Mesenchymal stem cell (in vitro differentiated cells and primary cell): ENCODE measurements around the gene PTH2.
A peak's percentile ranks its signal among the peaks of the same experiment; 100 is the strongest.

ENCODE experiments used
- DNase-seq: peaks from one replicate; pipeline ENCODE4 v3.0.0-alpha.2; 2013
- H2AFZ ChIP-seq: one replicate; pipeline ENCODE4 v1.6.1; 2013; ENCODE audit warnings: low read depth, mild to moderate bottlenecking, control low read depth, inconsistent platforms, low read length, moderate library complexity
- H2AK5ac ChIP-seq: 2 replicates; pipeline ENCODE4 v1.6.1; 2013; ENCODE audit warnings: low read length, moderate library complexity, mild to moderate bottlenecking, inconsistent platforms; ENCODE audit not compliant: severe bottlenecking
- H2BK120ac ChIP-seq: one replicate; pipeline ENCODE4 v1.6.1; 2013; ENCODE audit warnings: low read depth, mild to moderate bottlenecking, inconsistent platforms, low read length, moderate library complexity
- H2BK12ac ChIP-seq, 2 experiments: one replicate each; pipeline ENCODE4 v1.6.1; 2013; ENCODE audit warnings: inconsistent platforms in 2 of 2, low read length in 2 of 2, mild to moderate bottlenecking in 2 of 2, moderate library complexity in 2 of 2, control low read depth in 1 of 2
- H2BK15ac ChIP-seq: one replicate; pipeline ENCODE4 v1.6.1; 2013; ENCODE audit warnings: mild to moderate bottlenecking, low read depth, inconsistent platforms; ENCODE audit not compliant: poor library complexity, severe bottlenecking
- H2BK5ac ChIP-seq: 2 replicates; pipeline ENCODE4 v1.6.1; 2013; ENCODE audit warnings: low read depth, mild to moderate bottlenecking, low read length, control low read depth, inconsistent platforms; ENCODE audit not compliant: poor library complexity, severe bottlenecking
- H3K14ac ChIP-seq, 2 experiments: one replicate each; pipeline ENCODE4 v1.6.1; 2013; ENCODE audit warnings: inconsistent platforms in 2 of 2, low read length in 2 of 2, control low read depth in 1 of 2, mild to moderate bottlenecking in 1 of 2, moderate library complexity in 1 of 2
- H3K18ac ChIP-seq, 2 experiments: one replicate each; pipeline ENCODE4 v1.6.1; 2013; ENCODE audit warnings: inconsistent platforms in 2 of 2, low read length in 2 of 2, control low read depth in 1 of 2, low read depth in 1 of 2, mild to moderate bottlenecking in 1 of 2
- H3K23ac ChIP-seq, 2 experiments: one replicate each; pipeline ENCODE4 v1.6.1; 2013; ENCODE audit warnings: inconsistent platforms in 2 of 2, low read length in 2 of 2, mild to moderate bottlenecking in 2 of 2, moderate library complexity in 2 of 2, control low read depth in 1 of 2
- H3K27ac ChIP-seq: 2 replicates; pipeline ENCODE4 v1.5.1; 2013; ENCODE audit warnings: mild to moderate bottlenecking, moderate library complexity, low read length, control low read depth, inconsistent platforms; ENCODE audit not compliant: poor library complexity, severe bottlenecking
- H3K27me3 ChIP-seq, 2 experiments: 2 replicates each; pipeline versions ENCODE4 v1.6.1 to v1.7.0; 2013; ENCODE audit warnings: low read length in 2 of 2, mild to moderate bottlenecking in 2 of 2, moderate library complexity in 2 of 2, control low read depth in 1 of 2, inconsistent platforms in 1 of 2; ENCODE audit not compliant: control insufficient read depth in 1 of 2, insufficient read depth in 1 of 2
- H3K36me3 ChIP-seq, 2 experiments: 2 replicates each; pipeline versions ENCODE4 v1.6.1 to v1.7.0; 2013; ENCODE audit warnings: low read length in 2 of 2, control low read depth in 1 of 2, inconsistent platforms in 1 of 2, low read depth in 1 of 2, mild to moderate bottlenecking in 1 of 2; ENCODE audit not compliant: insufficient read depth in 2 of 2, control insufficient read depth in 1 of 2
- H3K4ac ChIP-seq, 2 experiments: one replicate each; pipeline ENCODE4 v1.6.1; 2013; ENCODE audit warnings: inconsistent platforms in 2 of 2, low read length in 2 of 2, mild to moderate bottlenecking in 2 of 2, moderate library complexity in 2 of 2, control low read depth in 1 of 2, low read depth in 1 of 2
- H3K4me1 ChIP-seq: 2 replicates; pipeline ENCODE4 v1.6.1; 2013; ENCODE audit warnings: low read depth, low read length, control low read depth; ENCODE audit not compliant: control insufficient read depth, insufficient read depth
- H3K4me2 ChIP-seq: 2 replicates; pipeline ENCODE4 v1.6.1; 2013; ENCODE audit warnings: low read length, mild to moderate bottlenecking, inconsistent platforms; ENCODE audit not compliant: poor library complexity, severe bottlenecking
- H3K4me3 ChIP-seq, 2 experiments: 2 replicates each; pipeline versions ENCODE4 v1.5.1 to v1.7.0; 2013; ENCODE audit warnings: low read length in 2 of 2, mild to moderate bottlenecking in 2 of 2, control low read depth in 1 of 2, low read depth in 1 of 2; ENCODE audit not compliant: insufficient read depth in 1 of 2
- H3K79me1 ChIP-seq: replicated peaks from 2 replicates; pipeline ENCODE4 v1.6.1; 2013; ENCODE audit warnings: mild to moderate bottlenecking, control low read depth, low read length, inconsistent platforms; ENCODE audit not compliant: poor library complexity, severe bottlenecking
- H3K9ac ChIP-seq: 2 replicates; pipeline ENCODE4 v1.7.0; 2013; ENCODE audit warnings: mild to moderate bottlenecking, low read length, moderate library complexity
- H3K9me3 ChIP-seq: 2 replicates; pipeline ENCODE4 v1.7.0; 2013; ENCODE audit warnings: mild to moderate bottlenecking, low read length; ENCODE audit not compliant: control insufficient read depth
- H4K8ac ChIP-seq: one replicate; pipeline ENCODE4 v1.6.1; 2013; ENCODE audit warnings: inconsistent platforms, mild to moderate bottlenecking, low read length, moderate library complexity
- H4K91ac ChIP-seq: one replicate; pipeline ENCODE4 v1.6.1; 2013; ENCODE audit warnings: mild to moderate bottlenecking, low read length, inconsistent platforms
- WGBS: methylation state at CpG from one replicate; pipeline ENCODE4 v1.1.7; 2013; ENCODE audit warnings: mixed read lengths; 5-methylcytosine and 5-hydroxymethylcytosine counted together

PTH2 gene

DNA sequence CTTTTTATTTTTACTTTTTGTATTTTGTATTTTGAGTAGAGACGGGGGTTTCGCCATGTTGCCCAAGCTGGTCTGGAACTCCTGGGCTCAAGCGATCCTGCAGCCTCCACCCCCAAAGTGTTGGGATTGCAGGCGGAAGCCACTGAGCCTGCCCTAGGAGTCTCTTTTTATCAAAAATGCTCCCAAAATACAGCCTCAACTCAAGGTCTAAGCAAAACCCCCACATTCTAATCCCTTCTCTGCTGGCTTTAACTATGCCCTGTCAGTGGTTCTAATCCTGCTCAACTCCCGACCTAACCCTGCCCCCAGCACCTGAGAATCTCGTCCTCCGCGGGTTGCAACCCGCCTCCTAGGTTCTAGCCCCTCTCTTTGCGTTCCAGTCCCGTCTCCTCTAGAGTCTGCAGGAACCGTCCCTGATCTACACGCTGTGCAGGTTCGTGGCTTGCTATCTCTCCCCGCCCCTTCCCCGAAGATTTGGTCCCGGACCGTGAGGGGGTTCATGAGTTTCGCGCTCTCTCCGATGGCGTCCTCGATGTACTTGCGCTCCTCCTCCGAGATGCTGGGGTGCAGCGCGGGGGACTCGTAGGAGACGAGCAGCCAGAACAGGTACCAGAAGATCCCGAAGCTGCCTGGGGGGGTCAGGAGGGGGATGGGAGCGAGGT lies 10.1 kb upstream of the PTH2 start:
- DNase-seq = no peak
- H3K18ac ChIP-seq = no peak overlapping the region
- no peak overlapping the region for H2BK120ac ChIP-seq
- H2AFZ ChIP-seq = no peak overlapping the region
- no peak overlapping the region for H3K9ac ChIP-seq
- no peaks in the 10 kb centered on the region for H3K36me3 ChIP-seq
- no peak overlapping the region for H3K4ac ChIP-seq
- H4K91ac ChIP-seq = no peak overlapping the region
- H4K8ac ChIP-seq = no peak overlapping the region
- peaks cover 6% of the 10 kb centered on the region for H3K4me1 ChIP-seq
- H2BK5ac ChIP-seq = no peak overlapping the region
- H3K23ac ChIP-seq = no peak overlapping the region
- H3K4me2 ChIP-seq = no peak overlapping the region
- H2BK12ac ChIP-seq = no peak overlapping the region
- H3K79me1 ChIP-seq = no peaks in the 10 kb centered on the region
- no peak overlapping the region for H2AK5ac ChIP-seq
- no peak overlapping the region for H3K27ac ChIP-seq
- no peak overlapping the region for H3K14ac ChIP-seq
- no peaks in the 10 kb centered on the region for H3K9me3 ChIP-seq
- no peak overlapping the region for H2BK15ac ChIP-seq
- H3K4me3 ChIP-seq = no peak overlapping the region
- 78% methylated on average over 31 of the region's 31 CpGs for WGBS
- peaks cover 59 to 77% of the 10 kb centered on the region in 2 experiments for H3K27me3 ChIP-seq

DNA sequence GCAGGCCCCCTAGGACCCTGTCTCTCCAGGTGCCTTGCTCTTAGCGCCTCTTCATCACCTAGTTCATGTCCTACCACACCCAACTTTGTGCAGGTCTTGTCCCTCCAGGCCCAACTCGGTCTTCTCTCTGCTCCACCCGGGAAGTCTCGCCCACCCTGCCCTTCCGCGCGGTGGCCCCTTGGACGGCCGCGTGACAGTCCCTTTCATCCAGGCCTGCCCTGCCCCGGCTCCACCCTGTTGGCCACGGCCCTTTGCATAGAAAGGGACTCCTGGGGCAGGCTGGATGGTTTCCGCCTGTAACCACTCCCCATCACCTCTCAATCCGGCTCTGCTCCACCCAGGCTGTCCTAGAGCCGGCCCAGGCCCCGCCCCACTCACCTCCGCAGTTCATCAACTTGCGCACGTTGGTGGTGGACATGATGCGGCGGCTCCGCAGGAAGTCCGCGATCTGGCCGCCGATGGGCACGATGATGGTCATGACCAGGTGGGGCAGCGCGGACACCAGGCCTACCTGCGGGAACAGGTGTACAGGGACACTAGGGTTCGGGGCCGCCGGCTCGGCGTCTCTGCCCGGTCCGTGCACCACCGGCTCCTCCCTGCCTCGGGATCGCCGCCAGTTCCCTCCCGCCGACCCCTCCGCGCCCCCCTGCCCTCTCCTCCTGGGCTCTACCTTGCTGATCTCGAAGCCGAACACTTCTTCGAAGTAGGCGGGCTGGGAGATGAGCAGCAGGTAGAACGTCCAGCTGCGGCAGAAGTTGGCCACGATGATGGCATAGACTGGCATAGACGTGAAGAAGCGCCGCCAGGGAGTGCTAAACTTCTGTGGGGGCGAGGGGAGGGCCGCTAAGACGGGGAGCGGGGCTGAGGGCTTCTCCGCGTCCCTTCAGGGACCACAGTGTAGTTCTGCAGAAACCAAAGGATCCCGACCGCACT lies 9.2 kb upstream of the PTH2 start:
- Histone ChIP-seq H4K8ac (no peak overlapping the region), H2AK5ac (no peak overlapping the region), H2BK120ac (no peak overlapping the region), H3K4me1 (peaks cover 13% of the 10 kb centered on the region), H3K79me1 (no peaks in the 10 kb centered on the region), H4K91ac (no peak overlapping the region), H3K9ac (no peak overlapping the region), H3K18ac (no peak overlapping the region), H2AFZ (no peak overlapping the region), H3K9me3 (no peaks in the 10 kb centered on the region), H3K14ac (no peak overlapping the region), H3K27me3 (peaks cover 57 to 77% of the 10 kb centered on the region in 2 experiments), H2BK5ac (no peak overlapping the region), H2BK15ac (peak overlapping the region; percentile 74), H3K4ac (no peak overlapping the region), H3K36me3 (no peaks in the 10 kb centered on the region), H3K4me3 (no peak overlapping the region), H3K23ac (no peak overlapping the region), H3K27ac (no peak overlapping the region), H3K4me2 (no peak overlapping the region), H2BK12ac (no peak overlapping the region)
- WGBS = 42% methylated on average over 63 of the region's 63 CpGs
- DNase-seq = no peak

DNA sequence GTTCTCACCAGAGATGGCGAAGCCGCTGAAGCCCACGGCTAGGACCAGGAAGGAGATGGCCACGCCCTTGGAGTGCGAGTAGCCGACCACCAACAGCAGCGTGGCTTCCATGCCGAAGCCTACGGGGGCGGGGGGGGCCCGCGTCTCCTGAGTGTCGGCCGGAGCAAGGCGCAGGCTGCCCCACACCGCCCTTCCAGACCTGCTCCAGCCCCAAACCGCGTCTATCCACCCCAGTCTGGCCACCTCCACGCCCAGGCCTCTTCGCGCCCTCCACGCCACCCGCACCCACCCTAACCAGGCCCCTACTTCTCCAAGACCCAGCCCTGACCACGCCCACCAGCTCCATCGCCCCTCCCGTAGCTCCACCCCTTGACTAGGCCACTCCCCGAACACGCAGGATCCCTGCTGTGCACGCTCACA lies 8.1 kb upstream of the PTH2 start:
- WGBS = 81% methylated on average over 25 of the region's 29 CpGs
- Histone ChIP-seq H3K79me1 (no peaks in the 10 kb centered on the region), H3K23ac (no peak overlapping the region), H3K14ac (no peak overlapping the region), H3K4me3 (no peak overlapping the region), H3K9ac (no peak overlapping the region), H3K4me1 (peaks cover 11% of the 10 kb centered on the region), H2BK15ac (no peak overlapping the region), H4K91ac (no peak overlapping the region), H4K8ac (no peak overlapping the region), H3K4ac (no peak overlapping the region), H2AK5ac (no peak overlapping the region), H3K27ac (no peak overlapping the region), H2AFZ (no peak overlapping the region), H3K36me3 (no peaks in the 10 kb centered on the region), H2BK120ac (no peak overlapping the region), H3K4me2 (no peak overlapping the region), H3K27me3 (peaks cover 62 to 77% of the 10 kb centered on the region in 2 experiments), H3K9me3 (no peaks in the 10 kb centered on the region), H3K18ac (no peak overlapping the region), H2BK5ac (no peak overlapping the region), H2BK12ac (no peak overlapping the region)
- no peak for DNase-seq

DNA sequence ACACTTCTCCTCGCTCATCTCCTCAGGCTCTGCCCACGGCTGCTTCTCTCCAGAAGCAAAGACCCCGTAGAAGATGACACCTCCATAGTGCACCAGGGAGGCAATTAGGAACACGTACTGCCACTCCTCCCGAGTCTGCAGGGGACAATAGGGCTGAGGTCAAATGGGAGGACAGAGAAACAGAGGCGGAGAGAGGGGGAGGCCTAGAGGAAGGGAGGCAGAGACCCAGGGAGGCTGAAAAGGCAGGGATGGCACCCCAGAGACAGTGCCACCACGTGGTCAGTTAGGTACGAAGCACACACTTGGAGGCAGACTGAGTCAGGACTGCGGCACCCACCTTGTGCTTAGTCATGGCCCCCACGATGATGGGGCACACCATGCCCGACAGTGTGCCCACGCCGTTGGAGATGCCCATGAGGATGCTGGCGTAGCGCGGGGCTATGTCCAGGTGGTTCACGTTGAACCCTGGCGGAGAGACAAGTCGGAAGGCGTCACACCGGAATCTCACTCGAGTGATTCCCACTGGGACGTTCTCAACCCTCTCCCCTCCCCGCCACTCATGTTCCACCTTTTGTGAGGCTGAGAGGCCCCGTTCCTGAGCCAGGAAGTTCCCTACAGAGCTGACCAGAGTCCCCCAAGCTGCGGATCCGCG lies 7.6 kb upstream of the PTH2 start:
- no peaks in the 10 kb centered on the region for H3K79me1 ChIP-seq
- no peak overlapping the region for H3K4me3 ChIP-seq
- no peak overlapping the region for H2BK15ac ChIP-seq
- H2AFZ ChIP-seq = no peak overlapping the region
- H3K14ac ChIP-seq = no peak overlapping the region
- H3K27ac ChIP-seq = no peak overlapping the region
- no peak overlapping the region for H2BK5ac ChIP-seq
- peaks cover 10% of the 10 kb centered on the region for H3K4me1 ChIP-seq
- H2AK5ac ChIP-seq = no peak overlapping the region
- no peak overlapping the region for H3K4me2 ChIP-seq
- no peak overlapping the region for H3K18ac ChIP-seq
- no peaks in the 10 kb centered on the region for H3K9me3 ChIP-seq
- DNase-seq = no peak
- no peaks in the 10 kb centered on the region for H3K36me3 ChIP-seq
- no peak overlapping the region for H4K91ac ChIP-seq
- no peak overlapping the region for H3K9ac ChIP-seq
- H4K8ac ChIP-seq = no peak overlapping the region
- no peak overlapping the region for H2BK12ac ChIP-seq
- H2BK120ac ChIP-seq = no peak overlapping the region
- WGBS = 84% methylated on average over 26 of the region's 28 CpGs
- H3K23ac ChIP-seq = no peak overlapping the region
- H3K27me3 ChIP-seq = peaks cover 64 to 77% of the 10 kb centered on the region in 2 experiments
- no peak overlapping the region for H3K4ac ChIP-seq
